Liver (tissue), 9 donors: ENCODE measurements around the gene FBLN1. TPM values are rescaled to one million over a fixed set of nuclear protein-coding genes. Genes with fewer than 3 reads are reported as not detected.

Experiments
- DNase-seq: peaks from one replicate; pipeline ENCODE4 v3.0.0-alpha.2; 2017; ENCODE audit warnings: low spot score
- H3K27ac ChIP-seq, 2 donors: one replicate each; pipeline ENCODE4 v1.7.0; 2013; ENCODE audit warnings: inconsistent platforms in 2 of 2, low read length in 2 of 2, control low read depth in 1 of 2, low read depth in 1 of 2, mild to moderate bottlenecking in 1 of 2
- H3K27me3 ChIP-seq, 4 donors: one replicate each; pipeline versions ENCODE4 v1.6.1 to v1.7.0; 2013; ENCODE audit warnings: low read length in 3 of 4, inconsistent platforms in 1 of 4, mild to moderate bottlenecking in 1 of 4, moderate library complexity in 1 of 4; ENCODE audit not compliant: control insufficient read depth in 4 of 4, insufficient read depth in 4 of 4
- H3K36me3 ChIP-seq, 4 donors: one replicate each; pipeline versions ENCODE4 v1.6.1 to v1.7.0; 2013; ENCODE audit warnings: low read length in 3 of 4, mild to moderate bottlenecking in 3 of 4, low read depth in 1 of 4, moderate library complexity in 1 of 4; ENCODE audit not compliant: control insufficient read depth in 4 of 4, insufficient read depth in 3 of 4
- H3K4me1 ChIP-seq, 4 donors: one replicate each; pipeline versions ENCODE4 v1.6.1 to v1.7.0; 2013; ENCODE audit warnings: low read length in 3 of 4, mild to moderate bottlenecking in 3 of 4, moderate library complexity in 1 of 4; ENCODE audit not compliant: control insufficient read depth in 4 of 4, insufficient read depth in 4 of 4
- H3K4me3 ChIP-seq, 3 donors: one replicate each; pipeline versions ENCODE4 v1.6.1 to v1.7.0; 2013; ENCODE audit warnings: low read length in 3 of 3, control low read depth in 1 of 3, low read depth in 1 of 3, mild to moderate bottlenecking in 1 of 3
- H3K9ac ChIP-seq, 2 donors: one replicate each; pipeline ENCODE4 v1.7.0; 2013; ENCODE audit warnings: low read length in 2 of 2, mild to moderate bottlenecking in 2 of 2, moderate library complexity in 2 of 2, control low read depth in 1 of 2, low read depth in 1 of 2
- H3K9me3 ChIP-seq, 4 donors: one replicate each; pipeline versions ENCODE4 v1.6.1 to v1.7.0; 2013; ENCODE audit warnings: low read length in 3 of 4; ENCODE audit not compliant: control insufficient read depth in 4 of 4
- ATF3 ChIP-seq: IDR thresholded peaks from 2 replicates; pipeline ENCODE4 v1.6.1; 2016; ENCODE audit warnings: antibody characterized with exemption
- CTCF ChIP-seq: fragments of 150-350 bp; IDR thresholded peaks from 2 replicates; pipeline ENCODE4 v1.5.1; 2017; ENCODE audit warnings: improper control_type of control experiment, low read depth, low read length; ENCODE audit not compliant: missing input control
- EGR1 ChIP-seq, 2 donors: IDR thresholded peaks; 2 replicates each; pipeline ENCODE4 v1.6.1; 2016 to 2018; ENCODE audit warnings: antibody characterized with exemption in 2 of 2, low read depth in 2 of 2
- FOXA1 ChIP-seq: IDR thresholded peaks from 2 replicates; pipeline ENCODE4 v1.6.1; 2016; ENCODE audit warnings: antibody characterized with exemption
- FOXA2 ChIP-seq: IDR thresholded peaks from 2 replicates; pipeline ENCODE4 v1.6.1; 2016; ENCODE audit warnings: antibody characterized with exemption
- GABPA ChIP-seq, 2 donors: IDR thresholded peaks in 1 of 2; conservative IDR thresholded peaks in 1 of 2; 2 replicates each; pipeline ENCODE4 v1.6.1; 2016; ENCODE audit warnings: antibody characterized with exemption in 2 of 2, mild to moderate bottlenecking in 1 of 2, moderate library complexity in 1 of 2
- HNF4A ChIP-seq, 2 donors: conservative IDR thresholded peaks; 2 replicates each; pipeline ENCODE4 v1.6.1; 2016; ENCODE audit warnings: antibody characterized with exemption in 2 of 2, mild to moderate bottlenecking in 2 of 2
- HNF4G ChIP-seq: IDR thresholded peaks from 2 replicates; pipeline ENCODE4 v1.6.1; 2016; ENCODE audit warnings: antibody characterized with exemption
- JUND ChIP-seq, 2 donors: IDR thresholded peaks; 2 replicates each; pipeline ENCODE4 v1.6.1; 2016; ENCODE audit warnings: antibody characterized with exemption in 2 of 2
- MAX ChIP-seq: IDR thresholded peaks from 2 replicates; pipeline ENCODE4 v1.6.1; 2016; ENCODE audit warnings: antibody characterized with exemption
- NR2F2 ChIP-seq: IDR thresholded peaks from 2 replicates; pipeline ENCODE4 v1.6.1; 2016; ENCODE audit warnings: antibody characterized with exemption
- RAD21 ChIP-seq, 2 donors: IDR thresholded peaks; 2 replicates each; pipeline ENCODE4 v1.6.1; 2016; ENCODE audit warnings: antibody characterized with exemption in 2 of 2, mild to moderate bottlenecking in 2 of 2
- REST ChIP-seq: IDR thresholded peaks from 2 replicates; pipeline ENCODE4 v1.6.1; 2016; ENCODE audit warnings: antibody characterized with exemption, mild to moderate bottlenecking
- RXRA ChIP-seq, 2 donors: IDR thresholded peaks; 2 replicates each; pipeline ENCODE4 v1.6.1; 2017 to 2018; ENCODE audit warnings: antibody characterized with exemption in 2 of 2, mild to moderate bottlenecking in 1 of 2
- SP1 ChIP-seq: IDR thresholded peaks from 2 replicates; pipeline ENCODE4 v1.6.1; 2018; ENCODE audit warnings: antibody characterized with exemption, mild to moderate bottlenecking
- TAF1 ChIP-seq: conservative IDR thresholded peaks from 2 replicates; pipeline ENCODE4 v1.6.1; 2016; ENCODE audit warnings: antibody characterized with exemption, mild to moderate bottlenecking
- YY1 ChIP-seq: IDR thresholded peaks from 2 replicates; pipeline ENCODE4 v1.6.1; 2016; ENCODE audit warnings: antibody characterized with exemption, mild to moderate bottlenecking
- ZBTB33 ChIP-seq: IDR thresholded peaks from 2 replicates; pipeline ENCODE4 v1.6.1; 2016; ENCODE audit warnings: antibody characterized with exemption
- WGBS: extraction: QIAGEN DNeasy Blood & Tissue Kit; methylation state at CpG from one replicate; pipeline ENCODE4 v1.1.7; 2013; 5-methylcytosine and 5-hydroxymethylcytosine counted together
- polyA plus RNA-seq, 2 donors: library from polyadenylated mRNA; stranded (reverse) in 1 of 2; unstranded in 1 of 2; fragments of 200-250 nt in 1 of 2; fragments of >200 nt in 1 of 2; fragmentation: Nextera tagmentation in 1 of 2; extraction: Ambion mirVana in 1 of 2; gene quantifications; one replicate each; pipeline versions ENCODE4 v1.2.1 to v1.2.3, GENCODE V29; 2013 to 2015
- total RNA-seq, 2 donors: library from RNA; depleted of rRNA; stranded (reverse); fragments of >200 nt; gene quantifications; one replicate each; pipeline ENCODE4 v1.2.3, GENCODE V29; 2014
- donor health status: healthy.
- donor health status: healthy.
- donor health status: healthy.
- donor health status: healthy.
- donor health status: healthy.

FBLN1 gene
- total and polyA plus RNA-seq, 4 donors: 2.2 to 9.3 (median 6.3) TPM

GRCh38 chr22:45472426-45472825 lies 30.3 kb upstream of the FBLN1 start:
- H3K27ac ChIP-seq: no peak overlapping the region
- no peak overlapping the region for H3K4me3 ChIP-seq
- no peak for DNase-seq
- H3K4me1 ChIP-seq: no peaks in the 10 kb centered on the region
- H3K27me3 ChIP-seq: no peaks in the 10 kb centered on the region
- H3K9ac ChIP-seq: no peak overlapping the region
- H3K9me3 ChIP-seq: no peaks in the 10 kb centered on the region
- TF ChIP-seq ZBTB33: no peak
- TF ChIP-seq YY1: no peak
- no peak for TF ChIP-seq JUND (IDR thresholded peaks at IDR 0.05)
- TF ChIP-seq HNF4G: no peak
- no peak for TF ChIP-seq SP1
- no peak for TF ChIP-seq RXRA (IDR thresholded peaks at IDR 0.05)
- no peak for TF ChIP-seq NR2F2
- TF ChIP-seq FOXA1: no peak
- no peak for TF ChIP-seq TAF1
- no peak for TF ChIP-seq HNF4A (conservative IDR thresholded peaks at IDR 0.05)
- TF ChIP-seq CTCF: no peak
- TF ChIP-seq EGR1 (IDR thresholded peaks at IDR 0.05; ENCODE audit: low read depth in 2 of 2): no peak
- no peak for TF ChIP-seq GABPA (IDR thresholded peaks at IDR 0.05 in 1 of 2, conservative IDR thresholded peaks at IDR 0.05 in 1 of 2)
- TF ChIP-seq FOXA2: no peak
- no peak for TF ChIP-seq MAX
- TF ChIP-seq ATF3: no peak
- TF ChIP-seq REST: no peak
- no peak for TF ChIP-seq RAD21 (IDR thresholded peaks at IDR 0.05)
- no peaks in the 10 kb centered on the region for H3K36me3 ChIP-seq
- WGBS: 97% methylated on average over 3 of the region's 3 CpGs
